A549 (cell line): ENCODE data around the gene SBNO2.
"Not testable (repeated sequence)": the region's sequence is repeated elsewhere in the genome, so short reads cannot be mapped to it uniquely, and the experiment has no call there.

ENCODE experiments used
- CTCF ChIP-seq: fragments of >200 bp; sonication (Bioruptor Twin); formaldehyde crosslinking; IDR thresholded peaks from 3 replicates; pipeline ENCODE4 v1.5.1; 2016
- JUN ChIP-seq, 2 experiments: fragments of >200 bp; sonication (Bioruptor Twin); formaldehyde crosslinking; IDR thresholded peaks; 2 replicates in 1 of 2; 3 replicates in 1 of 2; pipeline ENCODE4 v1.6.1; 2016 to 2017
- MAX ChIP-seq: IDR thresholded peaks from 2 replicates; pipeline ENCODE4 v1.6.1; 2012
- RAD21 ChIP-seq, 2 experiments: fragments of >200 bp in 1 of 2; sonication (Bioruptor Twin) in 1 of 2; formaldehyde crosslinking in 1 of 2; IDR thresholded peaks in 1 of 2; conservative IDR thresholded peaks in 1 of 2; 2 replicates in 1 of 2; 3 replicates in 1 of 2; pipeline ENCODE4 v1.6.1; 2012 to 2018; ENCODE audit warnings: inconsistent platforms in 1 of 2
- ZSCAN20 ChIP-seq: fragments of 250-450 bp; sonication (Bioruptor Pico); IDR thresholded peaks from 2 replicates; pipeline ENCODE4 v1.8.0; 2022; ENCODE audit warnings: mild to moderate bottlenecking, moderate library complexity

- TF ChIP-seq RAD21 (conservative IDR thresholded peaks at IDR 0.05 in 1 of 2, IDR thresholded peaks at IDR 0.05 in 1 of 2); CTCF; MAX; ZSCAN20; JUN (IDR thresholded peaks at IDR 0.05): not testable (repeated sequence)
Observed at GRCh38 chr19:1114728-1115127, 59.3 kb downstream of the SBNO2 start.
